ENCODE data around the gene HPN.

The HPN gene

GRCh38 chr19:35037716-35038622 is 3.6 kb upstream of the HPN start:
- H3K36me3 ChIP-seq (ENCODE audit: insufficient read depth, low read length) = no peaks in the 10 kb centered on the region
- no peaks in the 10 kb centered on the region for H3K27me3 ChIP-seq (ENCODE audit: insufficient read depth, low read length, poor library complexity, severe bottlenecking)
- H2AFZ ChIP-seq (ENCODE audit: low read length) = no peak overlapping the region
- H4K20me1 ChIP-seq (ENCODE audit: insufficient read depth, low read length, poor library complexity, severe bottlenecking) = no peaks in the 10 kb centered on the region
- no peaks in the 10 kb centered on the region for H3F3A ChIP-seq (ENCODE audit: low read depth)
- no peak overlapping the region for H3K4me3 ChIP-seq (ENCODE audit: low read length, poor library complexity, severe bottlenecking)
- H3K9ac ChIP-seq (ENCODE audit: low read depth, low read length, poor library complexity, severe bottlenecking) = no peak overlapping the region
- H3K4me2 ChIP-seq (ENCODE audit: low read depth, low read length, poor library complexity, severe bottlenecking) = no peak overlapping the region
- H3K9me3 ChIP-seq (ENCODE audit: insufficient read depth, low read depth, low read length) = no peaks in the 10 kb centered on the region
- no peak for TF ChIP-seq CTCF (conservative IDR thresholded peaks at IDR 0.05; ENCODE audit: low read length)
- no peak for TF ChIP-seq EZH2phosphoT487 (IDR thresholded peaks at IDR 0.05; ENCODE audit: borderline replicate concordance)
- H3K9me2 ChIP-seq (replicated peaks; ENCODE audit: low read depth, low read length) = no peaks in the 10 kb centered on the region
- H3K4me1 ChIP-seq (ENCODE audit: insufficient read depth, low read length, poor library complexity, severe bottlenecking) = no peaks in the 10 kb centered on the region
- no peaks in the 10 kb centered on the region for H3K79me2 ChIP-seq (ENCODE audit: insufficient read depth, low read length)

GRCh38 chr19:35038623-35039512 is 2.7 kb upstream of the HPN start:
- no peak overlapping the region for H3K4me2 ChIP-seq (ENCODE audit: low read depth, low read length, poor library complexity, severe bottlenecking)
- no peak for TF ChIP-seq CTCF (conservative IDR thresholded peaks at IDR 0.05; ENCODE audit: low read length)
- no peak for TF ChIP-seq EZH2phosphoT487 (IDR thresholded peaks at IDR 0.05; ENCODE audit: borderline replicate concordance)
- H3K4me1 ChIP-seq (ENCODE audit: insufficient read depth, low read length, poor library complexity, severe bottlenecking) = no peaks in the 10 kb centered on the region
- H3K27me3 ChIP-seq (ENCODE audit: insufficient read depth, low read length, poor library complexity, severe bottlenecking) = no peaks in the 10 kb centered on the region
- no peaks in the 10 kb centered on the region for H3K79me2 ChIP-seq (ENCODE audit: insufficient read depth, low read length)
- H3K4me3 ChIP-seq (ENCODE audit: low read length, poor library complexity, severe bottlenecking) = no peak overlapping the region
- H3F3A ChIP-seq (ENCODE audit: low read depth) = no peaks in the 10 kb centered on the region
- H2AFZ ChIP-seq (ENCODE audit: low read length) = no peak overlapping the region
- no peaks in the 10 kb centered on the region for H3K36me3 ChIP-seq (ENCODE audit: insufficient read depth, low read length)
- no peaks in the 10 kb centered on the region for H3K9me2 ChIP-seq (replicated peaks; ENCODE audit: low read depth, low read length)
- no peaks in the 10 kb centered on the region for H3K9me3 ChIP-seq (ENCODE audit: insufficient read depth, low read depth, low read length)
- no peak overlapping the region for H3K9ac ChIP-seq (ENCODE audit: low read depth, low read length, poor library complexity, severe bottlenecking)
- H4K20me1 ChIP-seq (ENCODE audit: insufficient read depth, low read length, poor library complexity, severe bottlenecking) = no peaks in the 10 kb centered on the region

DNA sequence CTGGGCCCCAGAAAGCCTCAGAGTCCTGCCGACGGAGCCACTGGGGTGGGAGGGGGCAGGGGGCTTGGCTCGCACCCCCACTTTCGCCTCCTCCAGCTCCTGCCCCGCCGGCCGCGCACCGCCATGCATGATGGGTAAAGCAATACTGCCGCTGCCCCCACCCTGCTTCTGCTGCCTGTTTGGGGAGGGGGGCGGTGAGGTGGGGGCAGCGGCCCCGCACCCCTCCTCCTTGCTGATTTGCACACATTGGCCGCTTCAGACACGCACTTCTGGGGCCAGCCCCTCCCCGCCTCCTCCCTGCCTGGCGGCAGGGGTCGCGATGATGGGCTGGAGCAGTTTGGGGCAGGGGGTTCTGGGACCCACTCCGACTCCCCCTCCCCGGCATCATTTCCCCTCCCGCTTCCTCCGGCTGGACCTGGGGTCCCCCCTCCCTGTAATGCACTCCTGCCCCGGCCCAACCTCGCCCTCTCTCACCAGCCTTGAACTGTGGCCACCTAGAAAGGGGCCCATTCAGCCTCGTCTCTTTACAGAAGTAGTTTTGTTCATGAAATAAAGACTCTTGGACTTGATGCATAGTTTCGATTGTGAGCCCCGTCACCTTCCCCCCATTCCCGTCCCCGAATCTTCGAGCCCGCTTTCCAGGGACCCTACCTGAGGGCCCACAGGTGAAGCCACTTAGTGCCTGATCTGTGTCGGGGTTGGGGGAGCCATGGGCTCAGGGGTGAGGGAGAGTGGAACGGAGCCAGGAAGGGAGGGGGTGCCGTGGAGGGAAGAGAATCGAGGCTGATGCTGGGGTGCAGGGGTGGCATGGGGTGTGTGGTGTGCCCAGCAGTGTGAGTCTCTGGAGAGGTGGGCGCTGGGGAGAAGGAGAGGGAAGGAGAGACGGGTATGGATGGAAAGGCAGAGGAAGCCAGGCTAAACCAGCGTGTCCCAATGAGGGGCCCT is 1.4 kb upstream of the HPN start:
- Histone ChIP-seq H3K4me2 (ENCODE audit: low read depth, low read length, poor library complexity, severe bottlenecking) (no peak overlapping the region), H3K9ac (ENCODE audit: low read depth, low read length, poor library complexity, severe bottlenecking) (no peak overlapping the region)

More for the DNA sequence above, 1.4 kb upstream of the HPN start:
- H3K79me2 ChIP-seq (ENCODE audit: insufficient read depth, low read length) = no peaks in the 10 kb centered on the region
- no peaks in the 10 kb centered on the region for H4K20me1 ChIP-seq (ENCODE audit: insufficient read depth, low read length, poor library complexity, severe bottlenecking)
- H3K9me2 ChIP-seq (replicated peaks; ENCODE audit: low read depth, low read length) = no peaks in the 10 kb centered on the region
- H3K4me1 ChIP-seq (ENCODE audit: insufficient read depth, low read length, poor library complexity, severe bottlenecking) = peaks cover under 1% of the 10 kb centered on the region
- no peaks in the 10 kb centered on the region for H3K27me3 ChIP-seq (ENCODE audit: insufficient read depth, low read length, poor library complexity, severe bottlenecking)
- H3F3A ChIP-seq (ENCODE audit: low read depth) = no peaks in the 10 kb centered on the region
- no peaks in the 10 kb centered on the region for H3K36me3 ChIP-seq (ENCODE audit: insufficient read depth, low read length)
- no peak overlapping the region for H2AFZ ChIP-seq (ENCODE audit: low read length)
- no peak for TF ChIP-seq EZH2phosphoT487 (IDR thresholded peaks at IDR 0.05; ENCODE audit: borderline replicate concordance)
- no peak for TF ChIP-seq CTCF (conservative IDR thresholded peaks at IDR 0.05; ENCODE audit: low read length)
- no peak overlapping the region for H3K4me3 ChIP-seq (ENCODE audit: low read length, poor library complexity, severe bottlenecking)
- no peaks in the 10 kb centered on the region for H3K9me3 ChIP-seq (ENCODE audit: insufficient read depth, low read depth, low read length)

Data from Loucy (cell line).